Aorta (tissue), 5 donors: ENCODE measurements around the gene GPR153. TPM values are rescaled to one million over a fixed set of nuclear protein-coding genes. Genes with fewer than 3 reads are reported as not detected.

Experiments
- ATAC-seq: fragments of 200-7000 bp; cut with Tn5 transposase; one replicate; pipeline ENCODE4 v1.9.1; 2022; ENCODE audit warnings: moderate library complexity; ENCODE audit not compliant: low FRiP score
- DNase-seq, 2 donors: peaks; one replicate each; pipeline ENCODE4 v3.0.0-alpha.2; 2020
- H3K27ac ChIP-seq, 2 donors: one replicate each; pipeline ENCODE4 v1.5.1; 2013; ENCODE audit warnings: low read length in 2 of 2, mild to moderate bottlenecking in 2 of 2, moderate library complexity in 2 of 2, control low read depth in 1 of 2, inconsistent platforms in 1 of 2, low read depth in 1 of 2
- H3K27me3 ChIP-seq, 2 donors: one replicate each; pipeline ENCODE4 v1.6.1; 2013; ENCODE audit warnings: control low read depth in 1 of 2, low read length in 1 of 2, mild to moderate bottlenecking in 1 of 2, moderate library complexity in 1 of 2; ENCODE audit not compliant: insufficient read depth in 2 of 2, control insufficient read depth in 1 of 2
- H3K36me3 ChIP-seq, 2 donors: one replicate each; pipeline ENCODE4 v1.6.1; 2013; ENCODE audit warnings: control low read depth in 1 of 2, low read length in 1 of 2, mild to moderate bottlenecking in 1 of 2; ENCODE audit not compliant: insufficient read depth in 2 of 2, control insufficient read depth in 1 of 2
- H3K4me1 ChIP-seq, 2 donors: one replicate each; pipeline ENCODE4 v1.6.1; 2013; ENCODE audit warnings: low read length in 2 of 2, control low read depth in 1 of 2, mild to moderate bottlenecking in 1 of 2, moderate library complexity in 1 of 2; ENCODE audit not compliant: insufficient read depth in 2 of 2, control insufficient read depth in 1 of 2
- H3K4me3 ChIP-seq, 2 donors: one replicate each; pipeline ENCODE4 v1.5.1; 2013; ENCODE audit warnings: low read length in 2 of 2, control low read depth in 1 of 2, mild to moderate bottlenecking in 1 of 2
- H3K9me3 ChIP-seq: one replicate; pipeline ENCODE4 v1.6.1; 2013; ENCODE audit warnings: mild to moderate bottlenecking, low read length; ENCODE audit not compliant: control insufficient read depth
- WGBS, 2 donors: extraction: QIAGEN DNeasy Blood & Tissue Kit; methylation state at CpG; one replicate each; pipeline ENCODE4 v1.1.7; 2013; 5-methylcytosine and 5-hydroxymethylcytosine counted together
- intact Hi-C, 2 donors: fragments of 100-400 bp; cut with DNase I; formaldehyde crosslinking; loops; one replicate each; pipeline versions ENCODE4 v1.14.2 to v1.15.0; 2022
- polyA plus RNA-seq, 2 donors: library from polyadenylated mRNA; stranded (reverse); fragments of 200-250 nt; gene quantifications; one replicate each; pipeline ENCODE4 v1.2.3, GENCODE V29; 2013
- total RNA-seq, 2 donors: library from RNA; stranded (reverse); fragmentation: NEBNext Ultra II Directional; extraction: Animal tissue kit (Norgen Biotek cat#: 25700); gene quantifications; one replicate each; pipeline ENCODE4 v1.2.1, GENCODE V29; 2021
- donor health status: healthy with polysubstance abuse.
- donor health status: Bipolar disorder and iron deficiency.
- donor health status: DM: no; HTN: no; CAD: no.
- donor health status: DM: no; HTN: no; CAD: no.
- donor health status: DM: yes; HTN: yes; CAD: no.

Gene GPR153
- total and polyA plus RNA-seq, 4 donors, result 3.7 to 17.0 (median 4.4) TPM

- no peaks in the 10 kb centered on the region for H3K36me3 ChIP-seq
- no peaks in the 10 kb centered on the region for H3K9me3 ChIP-seq
- intact Hi-C loops, result loop anchor here in 1 of 2 donors (10.0 kb wide), 1 partner anchor 205 kb away; the partner anchor contains the start of gene NPHP4
- no peaks in the 10 kb centered on the region for H3K27me3 ChIP-seq
- ATAC-seq (no peak), DNase-seq (no peak)
- no peaks in the 10 kb centered on the region for H3K4me1 ChIP-seq
- WGBS, 2 donors, result 57 to 58% methylated on average over 10 of the region's 10 CpGs
- peak overlapping the region in 1 of 2 donors; percentile 61 for H3K27ac ChIP-seq
- peak overlapping the region; percentile 11 to 14 for H3K4me3 ChIP-seq
These were observed 60.6 kb downstream of the GPR153 start for GRCh38 chr1:6200188-6200809.

- 1% methylated on average over 52 to 53 of the region's 53 CpGs for WGBS, 2 donors
- Histone ChIP-seq H3K36me3 (no peaks in the 10 kb centered on the region), H3K27ac (peak within 1 kb of the TSS in 1 of 2 donors; percentile 61), H3K4me3 (peak within 1 kb of the TSS; percentile 61 to 85), H3K9me3 (no peaks in the 10 kb centered on the region), H3K27me3 (no peaks in the 10 kb centered on the region), H3K4me1 (no peaks in the 10 kb centered on the region)
- ATAC-seq, result peak; percentile 99
- DNase-seq, result peak; percentile 99
- intact Hi-C loops, result loop anchor here in 1 of 2 donors (10.0 kb wide), 1 partner anchor 205 kb away; the partner anchor contains the start of gene NPHP4
These were observed 61.4 kb downstream of the GPR153 start, which contains the start of gene RPL22 for GRCh38 chr1:6199298-6200187. TSS of gene RPL22 (minus strand) at chr1:6199595. CDS start at chr1:6199573, 22 bp downstream.

GRCh38 chr1:6198646-6199297 is 62.1 kb downstream of the GPR153 start:
- Histone ChIP-seq H3K27me3 (no peaks in the 10 kb centered on the region), H3K4me3 (peak overlapping the region; percentile 61 to 85), H3K9me3 (no peaks in the 10 kb centered on the region), H3K36me3 (peaks cover 0 to 1% of the 10 kb centered on the region in 2 donors), H3K4me1 (no peaks in the 10 kb centered on the region), H3K27ac (no peak overlapping the region)
- no peak for DNase-seq
- 1% methylated on average over 31 of the region's 31 CpGs for WGBS, 2 donors
- no peak for ATAC-seq
- intact Hi-C loops, result no loop called here

DNA sequence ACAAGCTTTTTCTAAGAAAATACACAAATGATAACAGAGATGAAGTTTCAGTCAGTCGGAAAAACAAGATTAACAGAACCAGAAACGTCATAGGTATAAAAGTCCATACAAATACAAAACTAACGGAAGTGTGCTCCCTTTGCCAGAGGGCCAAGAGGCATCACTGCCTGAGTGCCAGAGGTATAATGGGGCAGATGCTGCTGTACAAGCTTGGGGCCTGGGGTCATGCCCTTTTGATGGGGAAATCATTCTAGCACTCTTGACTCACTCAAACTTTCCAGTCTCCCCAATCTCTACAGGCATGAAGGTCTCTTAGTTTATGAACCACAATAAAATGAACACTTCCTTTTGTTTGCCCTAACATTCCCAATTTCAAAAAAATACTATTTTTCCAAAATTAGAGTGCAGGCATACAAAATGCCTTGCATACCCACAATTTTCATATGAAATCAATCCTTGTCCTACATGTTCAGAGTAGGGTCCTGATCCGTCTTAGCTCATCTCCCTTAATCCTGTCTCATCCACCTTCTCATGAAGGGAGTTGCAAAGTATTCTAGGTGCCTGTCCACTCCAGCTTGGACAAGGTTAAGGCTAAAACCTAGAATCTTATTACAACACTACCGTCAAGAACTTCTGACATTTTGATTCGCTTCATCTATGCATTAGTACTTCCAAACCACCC is 63.0 kb downstream of the GPR153 start:
- no peak for ATAC-seq
- Histone ChIP-seq H3K36me3 (peaks cover 0 to 1% of the 10 kb centered on the region in 2 donors), H3K4me1 (no peaks in the 10 kb centered on the region), H3K4me3 (peak overlapping the region in 1 of 2 donors; percentile 85), H3K27ac (no peak overlapping the region), H3K9me3 (no peaks in the 10 kb centered on the region), H3K27me3 (no peaks in the 10 kb centered on the region)
- 66 to 69% methylated on average over 6 of the region's 6 CpGs for WGBS, 2 donors
- intact Hi-C loops, result no loop called here
- no peak for DNase-seq

Other genes with a start within 250 kb of the GPR153 start
- gene KCNAB2, start 215.2 kb downstream of the GPR153 start, total RNA-seq, result 10 to 100 TPM; 17.1 to 36.2 TPM
- 1 to 10 TPM; 5.5 to 6.6 TPM for gene KCNAB2, start 215.2 kb downstream of the GPR153 start, polyA plus RNA-seq
- gene CHD5, start 80.8 kb downstream of the GPR153 start, total RNA-seq, result 1 to 10 TPM in 1 of 2 donors, under 1 TPM in 1; 0.24 to 2.5 TPM
- gene CHD5, start 80.8 kb downstream of the GPR153 start, polyA plus RNA-seq, result under 1 TPM; 0.25 to 0.38 TPM
- 100 to 1,000 TPM; 309 to 335 TPM for gene RPL22, start 61.5 kb downstream of the GPR153 start, total RNA-seq
- 100 to 1,000 TPM; 370 to 547 TPM for gene RPL22, start 61.5 kb downstream of the GPR153 start, polyA plus RNA-seq
- 10 to 100 TPM; 13.2 to 31.4 TPM for gene RNF207, start 55.0 kb downstream of the GPR153 start, total RNA-seq
- 10 to 100 TPM in 1 of 2 donors, 1 to 10 TPM in 1; 1.5 to 15.8 TPM for gene RNF207, start 55.0 kb downstream of the GPR153 start, polyA plus RNA-seq
- 10 to 100 TPM; 49.7 to 55.8 TPM for gene ICMT, start 25.1 kb downstream of the GPR153 start, total RNA-seq
- gene ICMT, start 25.1 kb downstream of the GPR153 start, polyA plus RNA-seq, result 10 to 100 TPM; 21.2 to 30.8 TPM
- not detected for gene HES3, start 16.9 kb downstream of the GPR153 start, total RNA-seq
- gene HES3, start 16.9 kb downstream of the GPR153 start, polyA plus RNA-seq, result not detected
- 10 to 100 TPM; 12.5 to 20.9 TPM for gene ACOT7, start 132.7 kb upstream of the GPR153 start, total RNA-seq
- gene ACOT7, start 132.7 kb upstream of the GPR153 start, polyA plus RNA-seq, result 10 to 100 TPM; 14.4 to 22.6 TPM
- under 1 TPM in 1 of 2 donors, not detected in 1; 0.49 TPM for gene HES2, start 158.8 kb upstream of the GPR153 start, total RNA-seq
- gene HES2, start 158.8 kb upstream of the GPR153 start, polyA plus RNA-seq, result 1 to 10 TPM in 1 of 2 donors, not detected in 1; 1.4 TPM
- under 1 TPM; 0.29 to 0.84 TPM for gene ESPN, start 163.7 kb upstream of the GPR153 start, total RNA-seq
- gene ESPN, start 163.7 kb upstream of the GPR153 start, polyA plus RNA-seq, result 10 to 100 TPM in 1 of 2 donors, under 1 TPM in 1; 0.54 to 28.7 TPM
- gene TNFRSF25, start 205.1 kb upstream of the GPR153 start, total RNA-seq, result 10 to 100 TPM in 1 of 2 donors, 1 to 10 TPM in 1; 6.5 to 34.6 TPM
- 10 to 100 TPM in 1 of 2 donors, 1 to 10 TPM in 1; 9.6 to 22.9 TPM for gene TNFRSF25, start 205.1 kb upstream of the GPR153 start, polyA plus RNA-seq
- 10 to 100 TPM in 1 of 2 donors, 1 to 10 TPM in 1; 6.6 to 39.3 TPM for gene PLEKHG5, start 230.6 kb upstream of the GPR153 start, total RNA-seq
- gene PLEKHG5, start 230.6 kb upstream of the GPR153 start, polyA plus RNA-seq, result 1 to 10 TPM; 2.6 to 8.0 TPM